Progenitor cell of endocrine pancreas (in vitro differentiated cells): Measurements from ENCODE around the gene PLEKHA6. TPM values are rescaled to one million over a fixed set of nuclear protein-coding genes. Genes with fewer than 3 reads are reported as not detected.

Source experiments
- DNase-seq: peaks from one replicate; pipeline ENCODE4 v3.0.0; 2021; ENCODE audit warnings: low spot score; ENCODE audit not compliant: unreplicated experiment
- H3K27ac Mint-ChIP-seq: 2 replicates; pipeline ENCODE4 v1.8.0; 2021; ENCODE audit warnings: mild to moderate bottlenecking, moderate library complexity, mixed read lengths
- H3K27me3 Mint-ChIP-seq: 2 replicates; pipeline ENCODE4 v1.8.0; 2021; ENCODE audit warnings: mixed read lengths
- H3K36me3 Mint-ChIP-seq: 2 replicates; pipeline ENCODE4 v1.8.0; 2022; ENCODE audit warnings: mixed read lengths; ENCODE audit not compliant: insufficient read depth
- H3K4me1 Mint-ChIP-seq: 2 replicates; pipeline ENCODE4 v1.8.0; 2021; ENCODE audit warnings: low read depth, mixed read lengths
- H3K4me3 Mint-ChIP-seq: 2 replicates; pipeline ENCODE4 v1.8.0; 2021; ENCODE audit warnings: low read depth, mild to moderate bottlenecking, moderate library complexity, mixed read lengths
- H3K9me3 Mint-ChIP-seq: 2 replicates; pipeline ENCODE4 v1.8.0; 2021; ENCODE audit warnings: low read depth, mixed read lengths
- CTCF ChIP-seq: fragments of 200-600 bp; sonication (generic); IDR thresholded peaks from one replicate; pipeline ENCODE4 v1.5.0; 2021; ENCODE audit warnings: antibody characterized with exemption, mild to moderate bottlenecking; ENCODE audit not compliant: unreplicated experiment
- total RNA-seq: library from RNA; stranded (reverse); gene quantifications from 2 replicates; pipeline ENCODE4 v1.2.1, GENCODE V29; 2021

The PLEKHA6 gene
- total RNA-seq, 1 donor from 2014 or later = 66.9 TPM

GRCh38 chr1:204358605-204359004, 1.1 kb downstream of the PLEKHA6 start:
- no peaks in the 10 kb centered on the region for H3K9me3 Mint-ChIP-seq
- TF ChIP-seq CTCF = no peak
- H3K27me3 Mint-ChIP-seq = no peaks in the 10 kb centered on the region
- H3K36me3 Mint-ChIP-seq = no peaks in the 10 kb centered on the region
- peaks cover 33% of the 10 kb centered on the region for H3K4me1 Mint-ChIP-seq
- H3K4me3 Mint-ChIP-seq = no peak overlapping the region
- peak overlapping the region; percentile 49 for H3K27ac Mint-ChIP-seq
- DNase-seq = no peak

DNA sequence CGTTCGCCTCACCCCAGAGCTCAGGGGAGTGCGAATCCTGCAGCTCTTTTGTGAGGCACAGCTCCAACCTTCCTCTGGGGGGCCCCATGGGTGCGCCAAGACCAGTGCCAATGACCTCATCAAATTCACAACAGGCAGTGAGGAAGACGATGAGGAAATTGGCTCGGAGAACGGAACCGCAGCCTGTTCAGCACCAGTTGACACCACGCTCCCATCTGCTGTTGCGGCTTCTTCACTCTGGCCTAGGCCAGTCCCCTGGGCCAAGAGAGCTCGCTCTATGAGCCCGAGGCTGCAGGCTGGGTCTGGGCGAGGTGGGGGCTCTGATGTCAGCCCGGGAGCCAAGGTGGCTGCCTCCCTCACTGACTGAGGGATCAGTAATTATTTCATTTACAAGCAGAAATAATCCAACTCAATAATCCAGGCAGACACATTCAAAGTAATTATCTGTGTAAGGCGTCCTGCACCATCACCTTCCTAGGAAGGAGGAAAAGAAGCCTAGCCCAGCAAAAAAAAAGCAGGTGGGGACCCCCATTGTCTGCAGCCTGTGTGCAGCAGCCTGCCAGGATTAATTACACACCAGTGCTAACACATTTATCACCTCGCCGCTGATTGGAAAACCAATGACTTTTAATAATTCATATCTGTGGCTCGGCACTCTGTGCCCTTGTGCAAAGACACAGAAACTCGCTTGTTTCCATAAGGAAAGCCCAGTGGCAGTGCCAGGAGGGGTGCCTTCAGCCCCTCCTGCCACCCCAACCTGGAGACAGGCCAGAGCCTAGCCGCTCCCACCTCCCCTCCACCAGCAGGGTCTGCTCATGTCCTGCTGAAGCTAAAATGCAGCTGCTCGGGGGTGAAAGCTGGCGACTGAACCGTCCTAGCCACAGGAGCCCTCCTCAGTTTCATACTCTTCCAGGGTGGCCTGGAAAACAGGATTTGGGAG, 1.9 kb downstream of the PLEKHA6 start:
- H3K4me3 Mint-ChIP-seq = peak overlapping the region; percentile 52
- H3K27me3 Mint-ChIP-seq = no peaks in the 10 kb centered on the region
- TF ChIP-seq CTCF = no peak
- no peak for DNase-seq
- H3K36me3 Mint-ChIP-seq = no peaks in the 10 kb centered on the region
- H3K9me3 Mint-ChIP-seq = no peaks in the 10 kb centered on the region
- peak overlapping the region; percentile 67 for H3K27ac Mint-ChIP-seq
- peaks cover 33% of the 10 kb centered on the region for H3K4me1 Mint-ChIP-seq

GRCh38 chr1:204356997-204357396, 2.7 kb downstream of the PLEKHA6 start:
- no peaks in the 10 kb centered on the region for H3K27me3 Mint-ChIP-seq
- no peaks in the 10 kb centered on the region for H3K36me3 Mint-ChIP-seq
- no peak overlapping the region for H3K27ac Mint-ChIP-seq
- H3K9me3 Mint-ChIP-seq = no peaks in the 10 kb centered on the region
- no peak overlapping the region for H3K4me3 Mint-ChIP-seq
- TF ChIP-seq CTCF = no peak
- no peak for DNase-seq
- H3K4me1 Mint-ChIP-seq = peaks cover 33% of the 10 kb centered on the region

DNA sequence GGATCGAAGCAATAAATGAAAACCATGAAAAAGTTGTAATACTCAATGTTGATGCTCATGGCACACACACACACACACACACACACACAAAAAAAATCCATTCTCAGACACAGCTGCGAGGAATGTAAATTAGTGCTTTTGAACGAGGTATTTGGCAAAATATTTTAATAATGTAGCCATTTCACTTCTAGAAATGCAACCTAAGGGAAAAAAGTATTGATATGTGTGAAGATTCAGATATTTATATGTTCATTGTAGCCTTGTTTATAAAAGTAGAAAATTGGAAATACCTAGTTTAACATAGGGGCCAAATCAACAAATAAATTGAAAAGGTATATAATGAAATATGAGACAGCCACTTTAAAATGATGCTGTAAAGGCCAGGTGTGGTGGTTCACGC, 3.8 kb downstream of the PLEKHA6 start:
- no peaks in the 10 kb centered on the region for H3K27me3 Mint-ChIP-seq
- TF ChIP-seq CTCF = no peak
- no peaks in the 10 kb centered on the region for H3K36me3 Mint-ChIP-seq
- H3K27ac Mint-ChIP-seq = no peak overlapping the region
- DNase-seq = no peak
- H3K4me1 Mint-ChIP-seq = peaks cover 32% of the 10 kb centered on the region
- H3K4me3 Mint-ChIP-seq = no peak overlapping the region
- H3K9me3 Mint-ChIP-seq = no peaks in the 10 kb centered on the region

GRCh38 chr1:204354579-204354978, 5.2 kb downstream of the PLEKHA6 start:
- Mint-ChIP-seq H3K27ac (no peak overlapping the region), H3K9me3 (no peaks in the 10 kb centered on the region), H3K4me1 (peaks cover 28% of the 10 kb centered on the region), H3K4me3 (no peak overlapping the region), H3K36me3 (no peaks in the 10 kb centered on the region), H3K27me3 (no peaks in the 10 kb centered on the region)
- no peak for TF ChIP-seq CTCF
- no peak for DNase-seq
